GM12864 (cell line): ENCODE data around the gene MRPL20.
"Not testable (repeated sequence)": the region's sequence is repeated elsewhere in the genome, so short reads cannot be mapped to it uniquely, and the experiment has no call there.

ENCODE experiments used
- DNase-seq: peaks from one replicate; pipeline ENCODE4 v3.0.0-alpha.2; 2011; ENCODE audit warnings: low read depth
- H3K4me3 ChIP-seq: 2 replicates; pipeline ENCODE4 v1.5.1; 2011; ENCODE audit warnings: mild to moderate bottlenecking, low read depth, low read length, control low read depth
- TF ChIP-seq, protein P1 (sequence below): IDR thresholded peaks from 2 replicates; pipeline ENCODE4 v1.5.1; 2011; ENCODE audit warnings: low read depth, mild to moderate bottlenecking, moderate library complexity, low read length, control low read depth, inconsistent platforms; ENCODE audit errors: missing control alignments

The MRPL20 gene

DNA sequence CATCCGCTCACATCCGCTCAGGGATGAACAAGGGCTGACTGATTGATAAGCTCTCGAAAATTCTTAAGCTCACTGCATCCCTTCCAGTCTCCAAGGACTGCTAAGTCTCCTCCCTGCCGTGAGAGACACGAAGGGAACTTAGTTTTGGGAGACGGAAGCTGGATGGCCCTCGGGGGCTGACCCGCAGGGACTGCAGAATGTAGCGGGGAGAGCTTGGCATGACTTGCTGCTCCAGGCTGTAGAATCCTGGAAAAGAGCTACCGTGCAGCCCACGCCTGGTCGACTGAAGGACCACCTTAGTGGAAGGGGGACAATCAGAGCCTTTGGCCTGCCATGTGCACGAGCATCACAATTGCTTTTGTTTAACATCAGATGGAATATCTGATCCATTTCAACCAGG is 8.7 kb upstream of the MRPL20 start:
- TF ChIP-seq, protein P1, sequence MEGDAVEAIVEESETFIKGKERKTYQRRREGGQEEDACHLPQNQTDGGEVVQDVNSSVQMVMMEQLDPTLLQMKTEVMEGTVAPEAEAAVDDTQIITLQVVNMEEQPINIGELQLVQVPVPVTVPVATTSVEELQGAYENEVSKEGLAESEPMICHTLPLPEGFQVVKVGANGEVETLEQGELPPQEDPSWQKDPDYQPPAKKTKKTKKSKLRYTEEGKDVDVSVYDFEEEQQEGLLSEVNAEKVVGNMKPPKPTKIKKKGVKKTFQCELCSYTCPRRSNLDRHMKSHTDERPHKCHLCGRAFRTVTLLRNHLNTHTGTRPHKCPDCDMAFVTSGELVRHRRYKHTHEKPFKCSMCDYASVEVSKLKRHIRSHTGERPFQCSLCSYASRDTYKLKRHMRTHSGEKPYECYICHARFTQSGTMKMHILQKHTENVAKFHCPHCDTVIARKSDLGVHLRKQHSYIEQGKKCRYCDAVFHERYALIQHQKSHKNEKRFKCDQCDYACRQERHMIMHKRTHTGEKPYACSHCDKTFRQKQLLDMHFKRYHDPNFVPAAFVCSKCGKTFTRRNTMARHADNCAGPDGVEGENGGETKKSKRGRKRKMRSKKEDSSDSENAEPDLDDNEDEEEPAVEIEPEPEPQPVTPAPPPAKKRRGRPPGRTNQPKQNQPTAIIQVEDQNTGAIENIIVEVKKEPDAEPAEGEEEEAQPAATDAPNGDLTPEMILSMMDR = no peak
- no peak overlapping the region for H3K4me3 ChIP-seq
- DNase-seq = no peak

DNA sequence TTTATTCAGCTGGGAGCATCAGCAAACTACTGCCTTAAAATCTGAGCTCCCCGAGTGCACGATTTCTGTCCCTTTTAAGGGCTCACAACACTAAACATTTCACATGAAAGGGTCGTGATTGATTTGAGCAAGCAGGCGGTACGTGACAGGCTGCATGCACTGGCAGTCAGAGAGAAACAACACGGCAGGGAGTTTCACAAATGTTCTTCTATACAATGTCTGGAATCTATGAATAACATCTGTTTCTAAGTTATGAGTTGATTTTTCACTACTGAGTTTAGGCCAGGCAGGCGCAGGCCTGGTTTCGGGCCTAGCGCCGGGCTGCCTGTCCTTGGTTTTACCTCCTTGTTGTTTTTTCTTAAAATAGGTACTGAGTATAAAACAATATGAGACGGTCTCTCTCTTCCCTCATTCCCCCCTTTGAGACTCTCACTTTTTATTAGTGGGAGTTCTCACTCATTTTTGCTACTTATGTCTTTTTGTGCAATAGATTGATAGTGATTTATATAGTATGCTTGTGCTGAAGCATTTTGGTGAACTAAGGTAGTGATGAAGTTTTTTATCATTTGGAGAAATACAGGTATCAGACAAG is 5.3 kb upstream of the MRPL20 start:
- DNase-seq = not testable (repeated sequence)

DNA sequence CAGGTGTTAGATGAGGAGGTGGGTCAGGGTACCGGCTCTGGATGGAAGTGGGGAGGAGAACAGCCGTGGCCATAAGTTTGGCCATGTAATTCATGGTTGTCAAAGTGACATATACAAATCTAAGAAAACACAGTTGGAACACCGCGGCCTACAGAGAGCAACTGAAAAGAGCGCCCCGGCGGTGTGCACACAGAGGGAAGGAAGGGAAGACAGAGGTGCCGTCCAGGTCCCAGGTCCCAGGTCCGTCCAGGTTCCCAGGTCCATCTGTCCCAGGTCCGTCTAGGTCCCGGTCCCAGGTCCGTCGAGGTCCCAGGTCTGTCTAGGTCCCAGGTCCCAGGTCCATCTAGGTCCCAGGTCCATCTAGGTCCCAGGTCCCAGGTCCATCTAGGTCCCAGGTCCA is 4.5 kb upstream of the MRPL20 start:
- no peak overlapping the region for H3K4me3 ChIP-seq
- no peak for DNase-seq
- TF ChIP-seq, protein P1 = no peak

More for the DNA sequence above, 5.3 kb upstream of the MRPL20 start:
- not testable (repeated sequence) for H3K4me3 ChIP-seq

DNA sequence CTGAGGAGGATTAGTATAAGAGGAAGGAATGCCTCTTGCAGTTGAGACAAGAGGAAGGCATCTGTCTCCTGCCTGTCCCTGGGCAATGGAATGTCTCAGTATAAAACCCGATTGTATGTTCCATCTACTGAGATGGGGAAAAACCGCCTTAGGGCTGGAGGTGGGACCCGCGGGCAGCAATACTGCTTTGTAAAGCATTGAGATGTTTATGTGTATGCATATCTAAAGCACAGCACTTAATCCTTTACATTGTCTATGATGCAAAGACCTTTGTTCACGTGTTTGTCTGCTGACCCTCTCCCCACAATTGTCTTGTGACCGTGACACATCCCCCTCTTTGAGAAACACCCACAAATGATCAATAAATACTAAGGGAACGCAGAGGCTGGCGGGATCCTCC is 3.1 kb upstream of the MRPL20 start:
- DNase-seq, H3K4me3 ChIP-seq: not testable (repeated sequence)

DNA sequence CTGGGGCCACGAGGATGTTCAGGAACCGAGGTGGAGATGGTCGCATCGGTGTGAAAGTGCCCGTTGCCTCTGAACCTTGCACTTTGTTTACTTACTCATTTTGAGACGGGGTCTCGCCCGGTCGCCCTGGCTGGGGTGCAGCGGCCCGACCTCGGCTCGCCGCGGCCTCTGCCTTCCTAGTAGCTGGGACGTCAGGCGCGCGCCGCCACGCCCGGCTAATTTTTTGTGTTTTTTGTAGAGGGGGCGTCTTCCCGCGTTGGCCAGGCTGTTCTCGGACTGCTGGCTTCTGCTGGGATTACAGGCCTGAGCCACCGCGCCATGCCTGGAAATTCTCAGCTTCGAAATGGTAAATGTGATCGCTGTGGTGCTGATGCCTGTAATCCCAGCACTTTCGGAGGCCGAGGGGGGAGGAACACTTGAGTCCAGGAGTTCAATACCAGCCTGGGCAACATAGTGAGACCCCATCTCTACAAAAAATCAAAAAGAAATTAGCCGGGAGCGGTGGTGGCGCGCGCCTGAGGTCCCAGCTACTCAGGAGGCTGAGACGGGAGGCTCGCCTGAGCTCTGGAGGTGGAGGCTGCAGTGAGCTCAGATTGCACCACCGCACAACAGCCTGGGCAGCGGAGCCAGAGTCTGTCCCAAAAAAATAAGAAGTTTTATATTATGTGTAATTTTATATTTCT is 684 bp upstream of the MRPL20 start:
- H3K4me3 ChIP-seq = peak overlapping the region; percentile 88
- no peak for DNase-seq
- TF ChIP-seq, protein P1 = peak; percentile 14

DNA sequence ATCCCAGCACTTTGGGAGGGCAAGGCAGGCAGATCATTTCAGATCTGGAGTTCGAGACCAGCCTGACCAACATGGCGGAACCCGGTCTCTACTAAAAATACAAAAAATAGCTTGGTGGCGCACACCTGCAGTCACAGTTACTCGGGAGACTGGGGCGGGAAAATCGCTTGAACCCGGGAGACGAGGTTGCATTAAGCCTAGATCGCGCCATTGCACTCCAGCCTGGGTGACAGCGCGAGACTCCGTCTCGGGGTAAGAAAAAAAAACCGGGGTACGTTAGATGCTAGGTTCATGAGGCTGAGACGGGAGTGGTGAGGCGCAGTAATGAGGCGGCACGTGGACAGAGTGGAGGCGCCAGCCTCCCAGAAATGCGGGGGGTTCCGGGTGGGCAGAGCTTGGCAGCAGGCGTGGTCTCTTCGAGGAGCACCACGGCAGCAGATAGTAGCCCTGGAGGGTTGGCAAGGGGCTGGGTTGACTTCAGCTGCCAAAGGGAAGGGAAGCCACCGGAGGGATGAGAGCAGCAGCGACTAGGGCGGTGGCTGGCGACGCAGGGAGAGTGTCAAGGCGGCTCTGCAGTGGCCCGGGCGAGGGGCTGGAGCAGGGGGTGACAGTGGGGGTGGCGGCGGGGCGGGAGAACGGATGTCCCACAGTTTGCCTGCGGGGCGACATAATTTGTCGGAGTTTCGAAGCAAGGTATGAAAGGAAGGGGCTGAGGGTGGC is 832 bp downstream of the MRPL20 start:
- TF ChIP-seq, protein P1 = no peak
- H3K4me3 ChIP-seq = peak overlapping the region; percentile 88
- DNase-seq = no peak

DNA sequence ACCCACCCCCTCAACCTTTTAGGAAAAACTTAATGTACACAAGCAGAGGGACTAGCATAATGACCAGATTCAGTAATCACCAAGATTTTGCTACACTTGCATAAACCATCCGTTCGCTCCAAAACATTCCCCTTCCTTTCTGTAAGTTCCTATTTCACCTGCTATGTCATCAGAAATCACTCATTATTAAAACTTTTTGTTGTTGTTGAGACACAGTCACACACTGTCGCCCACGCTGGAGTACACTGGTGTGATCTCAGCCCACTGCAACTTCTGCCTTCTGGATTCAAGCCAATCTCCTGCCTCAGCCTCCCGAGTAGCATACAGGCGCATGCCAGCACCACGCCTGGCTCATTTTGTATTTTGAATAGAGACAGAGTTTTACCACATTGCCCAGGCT is 3.4 kb downstream of the MRPL20 start:
- no peak for DNase-seq
- TF ChIP-seq, protein P1 = no peak

DNA sequence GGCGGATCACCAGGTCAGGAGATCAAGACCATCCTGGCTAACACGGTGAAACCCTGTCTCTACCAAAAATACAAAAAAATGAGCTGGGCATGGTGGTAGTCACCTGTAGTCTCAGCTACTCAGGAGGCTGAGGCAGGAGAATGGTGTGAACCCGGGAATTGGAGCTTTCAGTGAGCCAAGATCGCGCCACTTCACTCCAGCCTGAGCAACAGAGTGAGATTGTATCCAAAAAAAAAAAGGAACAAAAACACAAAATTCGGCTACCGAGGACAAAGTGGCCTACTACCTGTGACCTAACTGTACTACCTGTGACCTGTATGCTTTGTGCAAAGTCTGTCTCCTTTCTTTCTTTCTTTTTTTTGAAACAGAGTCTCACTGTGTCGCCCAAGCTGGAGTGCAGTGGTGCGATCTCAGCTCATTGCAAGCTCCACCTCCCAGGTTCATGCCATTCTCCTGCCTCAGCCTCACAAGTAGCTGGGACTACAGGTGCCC is 4.1 kb downstream of the MRPL20 start:
- DNase-seq, H3K4me3 ChIP-seq: not testable (repeated sequence)

More for the DNA sequence above, 3.4 kb downstream of the MRPL20 start:
- H3K4me3 ChIP-seq = no peak overlapping the region
